Rectal smooth muscle tissue (tissue), 1 donor: ENCODE measurements around the gene N4BP2L1.
"Not testable (repeated sequence)": the region's sequence is repeated elsewhere in the genome, so short reads cannot be mapped to it uniquely, and the experiment has no call there.

Experiments
- H3K27ac ChIP-seq: one replicate; pipeline ENCODE4 v1.7.0; 2013; ENCODE audit warnings: low read depth, low read length, inconsistent platforms
- H3K27me3 ChIP-seq: one replicate; pipeline ENCODE4 v1.7.0; 2013; ENCODE audit warnings: low read length; ENCODE audit not compliant: control insufficient read depth, insufficient read depth
- H3K36me3 ChIP-seq: one replicate; pipeline ENCODE4 v1.7.0; 2013; ENCODE audit warnings: low read length; ENCODE audit not compliant: control insufficient read depth, insufficient read depth
- H3K4me1 ChIP-seq: one replicate; pipeline ENCODE4 v1.7.0; 2013; ENCODE audit warnings: low read length; ENCODE audit not compliant: control insufficient read depth, insufficient read depth
- H3K4me3 ChIP-seq: one replicate; pipeline ENCODE4 v1.7.0; 2013; ENCODE audit warnings: low read length
- H3K9ac ChIP-seq: one replicate; pipeline ENCODE4 v1.7.0; 2013; ENCODE audit warnings: low read length

N4BP2L1 gene

GRCh38 chr13:32376642-32377415, 51.1 kb downstream of the N4BP2L1 start:
- Histone ChIP-seq H3K27me3 (no peaks in the 10 kb centered on the region), H3K27ac (no peak overlapping the region)

GRCh38 chr13:32370805-32371204, 57.1 kb downstream of the N4BP2L1 start:
- no peak overlapping the region for H3K9ac ChIP-seq

More at GRCh38 chr13:32376642-32377415, 51.1 kb downstream of the N4BP2L1 start:
- Histone ChIP-seq H3K9ac (no peak overlapping the region), H3K4me3 (no peak overlapping the region), H3K4me1 (no peaks in the 10 kb centered on the region), H3K36me3 (no peaks in the 10 kb centered on the region)

DNA sequence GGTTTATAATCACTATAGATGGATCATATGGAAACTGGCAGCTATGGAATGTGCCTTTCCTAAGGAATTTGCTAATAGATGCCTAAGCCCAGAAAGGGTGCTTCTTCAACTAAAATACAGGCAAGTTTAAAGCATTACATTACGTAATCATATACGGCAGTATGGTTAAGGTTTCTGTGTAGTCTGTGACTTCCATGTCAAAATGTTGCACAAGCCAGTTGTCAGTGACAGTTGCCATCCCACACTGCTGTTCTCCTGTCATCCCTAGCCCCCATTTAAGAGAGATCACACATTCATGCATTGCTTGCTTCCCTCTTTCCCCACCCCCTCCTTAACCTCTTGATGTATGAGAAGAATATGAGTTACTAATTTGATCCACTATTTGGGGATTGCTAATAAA, 65.4 kb downstream of the N4BP2L1 start:
- no peak overlapping the region for H3K9ac ChIP-seq
- no peaks in the 10 kb centered on the region for H3K4me1 ChIP-seq
- H3K27ac ChIP-seq = no peak overlapping the region
- H3K27me3 ChIP-seq = no peaks in the 10 kb centered on the region
- no peaks in the 10 kb centered on the region for H3K36me3 ChIP-seq
- H3K4me3 ChIP-seq = no peak overlapping the region

More at GRCh38 chr13:32370805-32371204, 57.1 kb downstream of the N4BP2L1 start:
- H3K4me3 ChIP-seq = no peak overlapping the region
- H3K27ac ChIP-seq = no peak overlapping the region
- H3K36me3 ChIP-seq = no peaks in the 10 kb centered on the region
- no peaks in the 10 kb centered on the region for H3K4me1 ChIP-seq
- H3K27me3 ChIP-seq = no peaks in the 10 kb centered on the region

- H3K27me3 ChIP-seq, H3K4me1 ChIP-seq, H3K4me3 ChIP-seq, H3K36me3 ChIP-seq, H3K9ac ChIP-seq, H3K27ac ChIP-seq: not testable (repeated sequence)
These were observed 72.0 kb downstream of the N4BP2L1 start for GRCh38 chr13:32355935-32356334.

DNA sequence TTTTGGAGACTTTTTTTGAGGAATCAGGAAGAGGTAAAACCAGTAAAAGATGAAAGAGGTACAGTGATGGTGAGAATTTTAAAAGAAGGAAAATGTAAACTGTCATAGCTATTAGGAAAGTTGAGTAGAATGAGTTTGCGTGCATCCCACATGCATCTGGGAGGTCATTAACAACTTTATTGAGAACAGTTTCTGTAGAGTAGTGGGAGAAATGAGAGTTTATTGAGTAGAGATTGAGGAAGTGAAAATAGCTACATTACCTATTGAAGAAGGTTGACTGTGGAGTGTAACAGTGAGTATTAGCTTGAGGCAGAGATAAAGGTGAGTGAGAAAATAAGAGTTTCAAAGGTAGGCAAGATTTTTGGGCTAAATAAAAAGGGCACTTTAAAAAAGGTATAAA, 73.9 kb downstream of the N4BP2L1 start:
- Histone ChIP-seq H3K36me3 (no peaks in the 10 kb centered on the region), H3K27me3 (no peaks in the 10 kb centered on the region), H3K9ac (no peak overlapping the region), H3K4me3 (no peak overlapping the region), H3K4me1 (no peaks in the 10 kb centered on the region), H3K27ac (no peak overlapping the region)

- not testable (repeated sequence) for H3K4me3 ChIP-seq, H3K36me3 ChIP-seq, H3K27ac ChIP-seq, H3K4me1 ChIP-seq, H3K27me3 ChIP-seq, H3K9ac ChIP-seq
These were observed 77.0 kb downstream of the N4BP2L1 start for GRCh38 chr13:32350839-32351441.
